H1 (cell line): ENCODE data around the gene CNTROB. TPM values are rescaled to one million over a fixed set of nuclear protein-coding genes. Genes with fewer than 3 reads are reported as not detected.
A peak's percentile ranks its signal among the peaks of the same experiment; 100 is the strongest.

Experiments used
- CTCF ChIA-PET: fragments of 300-600 bp; sonication (Branson Sonifier 250); formaldehyde crosslinking; loops from one replicate; lab custom pipeline; 2021; ENCODE audit not compliant: partially characterized antibody; lab: Charles Lee
- POLR2A ChIA-PET: fragments of 300-600 bp; sonication (Branson Sonifier 250); formaldehyde crosslinking; loops from one replicate; lab custom pipeline; 2021; ENCODE audit warnings: inconsistent platforms; ENCODE audit not compliant: partially characterized antibody; lab: Charles Lee
- DNase-seq, 2 experiments: peaks; one replicate each; pipeline versions ENCODE4 v3.0.0 to v3.0.0-alpha.2; 2010 to 2022; ENCODE audit warnings: low spot score in 2 of 2, low read depth in 1 of 2, mixed read lengths in 1 of 2
- FAIRE-seq: peaks from 2 replicates; lab custom pipeline; 2011; peaks lifted over from hg19 to GRCh38; lab: Jason Lieb, UNC
- H2AFZ ChIP-seq: 2 replicates; pipeline ENCODE4 v1.8.1; 2012; ENCODE audit warnings: low read length, inconsistent platforms
- H2AK5ac ChIP-seq: 2 replicates; pipeline ENCODE4 v1.6.1; 2013; ENCODE audit warnings: low read depth, low read length
- H2BK120ac ChIP-seq: replicated peaks from 2 replicates; pipeline ENCODE3; 2013; ENCODE audit warnings: low read depth, low read length, inconsistent platforms
- H2BK12ac ChIP-seq: 2 replicates; pipeline ENCODE4 v1.6.1; 2013; ENCODE audit warnings: low read depth, low read length
- H2BK15ac ChIP-seq: 2 replicates; pipeline ENCODE4 v1.6.1; 2013; ENCODE audit warnings: low read length
- H2BK20ac ChIP-seq: 2 replicates; pipeline ENCODE4 v1.6.1; 2013; ENCODE audit warnings: low read length
- H2BK5ac ChIP-seq: 2 replicates; pipeline ENCODE4 v1.6.1; 2013; ENCODE audit warnings: low read depth, low read length
- H3K14ac ChIP-seq: 2 replicates; pipeline ENCODE4 v1.6.1; 2013; ENCODE audit warnings: inconsistent platforms; ENCODE audit not compliant: insufficient read length
- H3K18ac ChIP-seq: 2 replicates; pipeline ENCODE4 v1.6.1; 2013; ENCODE audit warnings: low read length; ENCODE audit errors: extremely low read depth
- H3K23ac ChIP-seq: 2 replicates; pipeline ENCODE4 v1.6.1; 2013; ENCODE audit warnings: inconsistent platforms; ENCODE audit not compliant: insufficient read length
- H3K23me2 ChIP-seq: 2 replicates; pipeline ENCODE4 v1.6.1; 2013; ENCODE audit warnings: low read depth, low read length
- H3K27ac ChIP-seq: 2 replicates; pipeline ENCODE4 v1.6.1; 2011; ENCODE audit warnings: low read depth, low read length, inconsistent platforms
- H3K27me3 ChIP-seq, 4 experiments: replicated peaks in 1 of 4; 1 replicate in 1 of 4; 2 replicates in 3 of 4; pipeline versions ENCODE4 v1.6.1 to v1.8.1; 2011 to 2013; ENCODE audit warnings: low read length in 3 of 4, mild to moderate bottlenecking in 3 of 4, inconsistent platforms in 2 of 4, mixed read lengths in 2 of 4, moderate library complexity in 1 of 4; ENCODE audit not compliant: control insufficient read depth in 3 of 4, insufficient read depth in 3 of 4; ENCODE audit errors: extremely low read depth in 1 of 4
- H3K36me3 ChIP-seq, 4 experiments: 2 replicates each; pipeline versions ENCODE4 v1.6.1 to v1.8.1; 2011 to 2013; ENCODE audit warnings: mild to moderate bottlenecking in 4 of 4, low read length in 3 of 4, moderate library complexity in 2 of 4, control low read depth in 1 of 4, inconsistent platforms in 1 of 4; ENCODE audit not compliant: insufficient read depth in 4 of 4, control insufficient read depth in 2 of 4
- H3K4ac ChIP-seq: replicated peaks from 2 replicates; pipeline ENCODE3; 2013; ENCODE audit warnings: low read length, low read depth, mixed read lengths, inconsistent platforms; ENCODE audit not compliant: insufficient read length
- H3K4me1 ChIP-seq, 4 experiments: replicated peaks in 1 of 4; 1 replicate in 1 of 4; 2 replicates in 3 of 4; pipeline versions ENCODE4 v1.6.1 to v1.8.1; 2011 to 2013; ENCODE audit warnings: low read length in 3 of 4, inconsistent platforms in 2 of 4, mixed read lengths in 1 of 4; ENCODE audit not compliant: insufficient read depth in 4 of 4, control insufficient read depth in 3 of 4
- H3K4me2 ChIP-seq, 2 experiments: 2 replicates each; pipeline versions ENCODE4 v1.6.1 to v1.8.1; 2011 to 2013; ENCODE audit warnings: low read depth in 2 of 2, low read length in 2 of 2, control low read depth in 1 of 2, inconsistent platforms in 1 of 2, mild to moderate bottlenecking in 1 of 2; ENCODE audit not compliant: insufficient read depth in 1 of 2
- H3K4me3 ChIP-seq, 4 experiments: fragments of 200-600, 300-600 bp in 1 of 4; sonication (generic), shearing (Covaris generic), sonication (Bioruptor Twin) in 1 of 4; 2 replicates each; pipeline versions ENCODE4 v1.5.1 to v1.8.1; 2011 to 2016; ENCODE audit warnings: low read length in 4 of 4, low read depth in 3 of 4, control low read depth in 2 of 4, inconsistent platforms in 2 of 4, mild to moderate bottlenecking in 2 of 4, mixed read lengths in 1 of 4, moderate library complexity in 1 of 4; ENCODE audit not compliant: insufficient read depth in 2 of 4; ENCODE audit errors: extremely low read depth in 1 of 4
- H3K56ac ChIP-seq: replicated peaks from 2 replicates; pipeline ENCODE3; 2013; ENCODE audit warnings: low read depth, mild to moderate bottlenecking, mixed read lengths, low read length, inconsistent platforms; ENCODE audit not compliant: insufficient read length
- H3K79me1 ChIP-seq: 2 replicates; pipeline ENCODE4 v1.6.1; 2013; ENCODE audit warnings: low read depth, low read length, control low read depth
- H3K79me2 ChIP-seq, 2 experiments: 2 replicates each; pipeline versions ENCODE4 v1.6.1 to v1.8.1; 2012 to 2013; ENCODE audit warnings: low read length in 2 of 2, mild to moderate bottlenecking in 2 of 2, inconsistent platforms in 1 of 2; ENCODE audit not compliant: insufficient read depth in 2 of 2, control insufficient read depth in 1 of 2
- H3K9ac ChIP-seq, 4 experiments: replicated peaks in 1 of 4; 1 replicate in 1 of 4; 2 replicates in 3 of 4; pipeline versions ENCODE4 v1.6.1 to v1.8.1; 2011 to 2013; ENCODE audit warnings: low read depth in 3 of 4, low read length in 3 of 4, control low read depth in 2 of 4, mild to moderate bottlenecking in 2 of 4, moderate library complexity in 2 of 4, inconsistent platforms in 1 of 4; ENCODE audit errors: extremely low read depth in 1 of 4
- H3K9me3 ChIP-seq, 2 experiments: 2 replicates each; pipeline versions ENCODE4 v1.6.1 to v1.8.1; 2012 to 2013; ENCODE audit warnings: mild to moderate bottlenecking in 2 of 2, moderate library complexity in 2 of 2, control low read depth in 1 of 2, inconsistent platforms in 1 of 2, low read depth in 1 of 2, low read length in 1 of 2, mixed read lengths in 1 of 2; ENCODE audit not compliant: insufficient read depth in 2 of 2
- H4K20me1 ChIP-seq, 2 experiments: replicated peaks in 1 of 2; 2 replicates each; pipeline versions ENCODE3 to v1.8.1; 2011 to 2013; ENCODE audit warnings: inconsistent platforms in 2 of 2, low read length in 2 of 2, mild to moderate bottlenecking in 1 of 2; ENCODE audit not compliant: insufficient read depth in 2 of 2, control insufficient read depth in 1 of 2
- H4K5ac ChIP-seq: 2 replicates; pipeline ENCODE4 v1.6.1; 2013; ENCODE audit warnings: low read length, low read depth, mixed read lengths, inconsistent platforms; ENCODE audit not compliant: insufficient read length
- H4K8ac ChIP-seq: 2 replicates; pipeline ENCODE4 v1.8.0; 2013; ENCODE audit warnings: mild to moderate bottlenecking, moderate library complexity, low read length, inconsistent platforms; ENCODE audit not compliant: insufficient read depth; ENCODE audit errors: extremely low read depth
- H4K91ac ChIP-seq: replicated peaks from 2 replicates; pipeline ENCODE3; 2013; ENCODE audit warnings: low read length, mixed read lengths, inconsistent platforms; ENCODE audit not compliant: insufficient read length
- CHD2 ChIP-seq: IDR thresholded peaks from 2 replicates; pipeline ENCODE4 v1.6.1; 2012; ENCODE audit warnings: low read length, improper control_type of control experiment
- CTCF ChIP-seq, 3 experiments: IDR thresholded peaks; 1 replicate in 2 of 3; 2 replicates in 1 of 3; pipeline versions ENCODE4 v1.5.1 to v1.6.1; 2011; ENCODE audit warnings: low read length in 3 of 3, mild to moderate bottlenecking in 3 of 3, inconsistent platforms in 2 of 3, low read depth in 1 of 3, moderate library complexity in 1 of 3; ENCODE audit not compliant: insufficient read depth in 1 of 3; ENCODE audit errors: control extremely low read depth in 1 of 3
- HDAC2 ChIP-seq, 2 experiments: fragments of 300-600 bp in 1 of 2; sonication (generic) in 1 of 2; IDR thresholded peaks; 2 replicates each; pipeline ENCODE4 v1.6.1; 2011 to 2012; ENCODE audit warnings: low read depth in 2 of 2, low read length in 2 of 2, mild to moderate bottlenecking in 2 of 2, moderate library complexity in 2 of 2, borderline replicate concordance in 1 of 2, inconsistent platforms in 1 of 2
- JUN ChIP-seq: IDR thresholded peaks from 2 replicates; pipeline ENCODE4 v1.6.1; 2011; ENCODE audit warnings: low read depth, mild to moderate bottlenecking, improper control_type of control experiment, low read length
- KDM4A ChIP-seq: IDR thresholded peaks from one replicate; pipeline ENCODE4 v1.7.1; 2012; ENCODE audit warnings: low read depth, mild to moderate bottlenecking, moderate library complexity, low read length, inconsistent platforms; ENCODE audit not compliant: severe bottlenecking
- RAD21 ChIP-seq, 2 experiments: IDR thresholded peaks in 1 of 2; conservative IDR thresholded peaks in 1 of 2; 2 replicates each; pipeline ENCODE4 v1.6.1; 2011; ENCODE audit warnings: low read depth in 2 of 2, low read length in 2 of 2, improper control_type of control experiment in 1 of 2, inconsistent platforms in 1 of 2, mild to moderate bottlenecking in 1 of 2, moderate library complexity in 1 of 2
- RNF2 ChIP-seq: fragments of 200-900, 300-1000 bp; sonication (generic); IDR thresholded peaks from 2 replicates; pipeline ENCODE4 v1.7.1; 2016; ENCODE audit warnings: borderline replicate concordance, low read depth, mild to moderate bottlenecking, antibody characterized with exemption, low read length; ENCODE audit not compliant: poor library complexity, severe bottlenecking; ENCODE audit errors: missing control alignments
- WGBS, 2 experiments: shearing (Covaris generic) in 1 of 2; methylation state at CpG; one replicate each; pipeline versions ENCODE4 v1.1.6 to v1.1.7; 2013 to 2015; ENCODE audit warnings: low lambda C conversion rate in 2 of 2, mixed read lengths in 2 of 2, inconsistent platforms in 1 of 2, low coverage in 1 of 2, missing lambda C conversion rate in 1 of 2; ENCODE audit not compliant: insufficient replicate concordance in 2 of 2, insufficient coverage in 1 of 2, insufficient read length in 1 of 2; ENCODE audit errors: extremely low coverage in 1 of 2, missing lambda C conversion rate in 1 of 2; 5-methylcytosine and 5-hydroxymethylcytosine counted together
- polyA plus RNA-seq, 7 experiments: library from polyadenylated mRNA; depleted of rRNA in 3 of 7; stranded (reverse) in 5 of 7; unstranded in 2 of 7; fragments of >200 nt in 5 of 7; fragments of 200-250 nt in 2 of 7; gene quantifications; 1 replicate in 5 of 7; 2 replicates in 1 of 7; 4 replicates in 1 of 7; pipeline versions ENCODE4 v1.2.1 to v1.2.3, GENCODE V29; 2011 to 2013; ENCODE audit warnings: missing spikeins in 2 of 7, mixed read lengths in 2 of 7
- total RNA-seq: library from RNA; stranded (reverse); fragmentation: NEBNext Ultra II Directional; extraction: Animal tissue kit (Norgen Biotek cat#: 25700); gene quantifications from 2 replicates; pipeline ENCODE4 v1.2.1, GENCODE V29; 2021
- TF ChIP-seq, protein P1 (sequence below): IDR thresholded peaks from 2 replicates; pipeline ENCODE4 v1.6.1; 2011; ENCODE audit warnings: low read depth, mild to moderate bottlenecking, low read length; ENCODE audit not compliant: insufficient read depth

Gene CNTROB
- total and polyA plus RNA-seq, 2 of the 8 experiments (the other 6 are each of a cell fraction or from before 2014, with no cell fraction given), result 20.5 to 31.9 TPM

DNA sequence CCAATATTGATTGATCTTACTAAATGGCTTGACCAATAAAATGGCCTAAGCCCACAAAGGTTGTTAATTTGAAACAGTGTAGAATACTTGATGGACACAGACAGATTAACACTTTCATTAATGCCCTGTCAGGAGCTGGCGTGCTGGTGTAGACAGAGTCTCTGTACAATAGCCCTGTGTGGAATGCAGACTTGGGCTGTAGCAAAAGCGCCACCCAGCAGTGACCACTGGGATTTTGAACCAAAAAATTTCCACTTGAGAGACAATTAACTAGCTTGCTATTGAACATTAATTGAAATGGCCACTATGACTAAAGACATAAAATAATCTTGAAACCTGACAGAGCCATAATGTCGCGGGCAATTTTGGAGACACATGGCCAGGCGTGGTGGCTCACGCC lies 50.7 kb downstream of the CNTROB start:
- no peak overlapping the region for H3K23ac ChIP-seq
- H3K18ac ChIP-seq, result no peak overlapping the region
- H3K23me2 ChIP-seq, result no peaks in the 10 kb centered on the region
- H3K79me2 ChIP-seq, result no peaks in the 10 kb centered on the region
- H3K9me3 ChIP-seq, result no peaks in the 10 kb centered on the region
- no peak overlapping the region for H2AFZ ChIP-seq
- DNase-seq, result no peak
- FAIRE-seq, result no peak
- H3K4ac ChIP-seq, result no peak overlapping the region
- no peak overlapping the region; the same call in 1 of the 2 replicates for H4K8ac ChIP-seq
- no peak overlapping the region for H3K4me3 ChIP-seq
- H3K36me3 ChIP-seq, result no peaks in the 10 kb centered on the region
- no peak overlapping the region for H3K4me2 ChIP-seq
- ChIA-PET POLR2A (interaction anchor here (0.6 to 1.1 kb wide), 2 partner anchors 16 to 59 kb away, joined by 3 to 4 read pairs; no protein-coding TSS in a partner anchor), CTCF (interaction anchor here (0.9 to 10.6 kb wide), 18 partner anchors 8 to 239 kb away, joined by 3 to 104 read pairs (median 7); partner anchors contain the start of genes CNTROB and TRAPPC1)
- H2BK5ac ChIP-seq, result no peak overlapping the region
- no peak overlapping the region for H4K91ac ChIP-seq
- H2AK5ac ChIP-seq, result no peak overlapping the region
- H3K27me3 ChIP-seq, result peaks cover 0 to 3% (median 0%) of the 10 kb centered on the region in 4 experiments; a peak in 1 of 7 replicates
- H2BK120ac ChIP-seq, result no peak overlapping the region
- no peak overlapping the region for H4K5ac ChIP-seq
- H3K56ac ChIP-seq, result no peak overlapping the region
- H2BK12ac ChIP-seq, result no peak overlapping the region
- no peak overlapping the region for H3K27ac ChIP-seq
- TF ChIP-seq HDAC2 (IDR thresholded peaks at IDR 0.05; ENCODE audit: borderline replicate concordance in 1 of 2, low read depth in 2 of 2, low read length in 2 of 2), result no peak
- TF ChIP-seq RNF2, result no peak
- TF ChIP-seq CTCF (IDR thresholded peaks at IDR 0.05; ENCODE audit: control extremely low read depth in 1 of 3, insufficient read depth in 1 of 3, low read depth in 1 of 3, low read length in 3 of 3), result peak in 2 of 3 experiments; percentile 16 to 21; a peak in 2 of 4 replicates
- no peak for TF ChIP-seq CHD2
- no peak for TF ChIP-seq JUN
- no peak for TF ChIP-seq KDM4A
- TF ChIP-seq, protein P1, sequence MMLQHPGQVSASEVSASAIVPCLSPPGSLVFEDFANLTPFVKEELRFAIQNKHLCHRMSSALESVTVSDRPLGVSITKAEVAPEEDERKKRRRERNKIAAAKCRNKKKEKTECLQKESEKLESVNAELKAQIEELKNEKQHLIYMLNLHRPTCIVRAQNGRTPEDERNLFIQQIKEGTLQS, result no peak
- TF ChIP-seq RAD21 (IDR thresholded peaks at IDR 0.05 in 1 of 2, conservative IDR thresholded peaks at IDR 0.05 in 1 of 2; ENCODE audit: low read depth in 2 of 2, low read length in 2 of 2), result peak; percentile 28 to 51
- WGBS, 2 experiments, result 83% methylated on average over 6 of the region's 6 CpGs; no CpG with 5 or more reads in 1 of the 2 experiments
- H3K14ac ChIP-seq, result no peak overlapping the region
- no peak overlapping the region for H3K9ac ChIP-seq
- H3K4me1 ChIP-seq, result no peaks in the 10 kb centered on the region
- no peak overlapping the region for H2BK20ac ChIP-seq
- no peak overlapping the region for H2BK15ac ChIP-seq
- no peaks in the 10 kb centered on the region for H3K79me1 ChIP-seq
- H4K20me1 ChIP-seq, result no peaks in the 10 kb centered on the region
